Posterior cingulate gyrus (tissue), 11 donors: ENCODE results near the gene HNRNPA0.
A peak's percentile ranks its signal among the peaks of the same experiment; 100 is the strongest.

Experiments
- DNase-seq, 10 donors: peaks; one replicate each; pipeline versions ENCODE4 v3.0.0 to v3.0.0-alpha.2; 2020 to 2021; ENCODE audit warnings: mixed read lengths in 3 of 10
- intact Hi-C: fragments of 100-400 bp; cut with DNase I; formaldehyde crosslinking; loops from one replicate; pipeline ENCODE4 v1.15.1; 2023

Gene HNRNPA0

GRCh38 chr5:137731176-137731575, 23.0 kb downstream of the HNRNPA0 start:
- DNase-seq: no peak
- intact Hi-C loops: no loop called here

- no peak for DNase-seq
- intact Hi-C loops: no loop called here
Observed at GRCh38 chr5:137730336-137730735, 23.8 kb downstream of the HNRNPA0 start.

- intact Hi-C loops: no loop called here
- DNase-seq: no peak
Observed at GRCh38 chr5:137728048-137728447, 26.1 kb downstream of the HNRNPA0 start.

GRCh38 chr5:137727623-137728022, 26.5 kb downstream of the HNRNPA0 start:
- no peak for DNase-seq
- intact Hi-C loops: no loop called here

GRCh38 chr5:137724251-137724650, 29.9 kb downstream of the HNRNPA0 start:
- intact Hi-C loops: no loop called here
- DNase-seq: no peak

- DNase-seq: no peak
- intact Hi-C loops: no loop called here
Observed at GRCh38 chr5:137718611-137719010, 35.6 kb downstream of the HNRNPA0 start.

- no peak for DNase-seq
- intact Hi-C loops: no loop called here
Observed at GRCh38 chr5:137716337-137716736, 37.8 kb downstream of the HNRNPA0 start.

GRCh38 chr5:137715456-137715855, 38.7 kb downstream of the HNRNPA0 start:
- DNase-seq: no peak
- intact Hi-C loops: no loop called here

GRCh38 chr5:137714946-137715345, 39.2 kb downstream of the HNRNPA0 start:
- intact Hi-C loops: no loop called here
- DNase-seq: no peak

GRCh38 chr5:137714494-137714893, 39.7 kb downstream of the HNRNPA0 start:
- DNase-seq: no peak
- intact Hi-C loops: no loop called here

- DNase-seq: no peak
- intact Hi-C loops: no loop called here
Observed at GRCh38 chr5:137712139-137712667, 42.0 kb downstream of the HNRNPA0 start.

GRCh38 chr5:137710086-137710485, 44.1 kb downstream of the HNRNPA0 start:
- DNase-seq: no peak
- intact Hi-C loops: no loop called here

- DNase-seq: no peak
- intact Hi-C loops: no loop called here
Observed at GRCh38 chr5:137708796-137709559, 45.2 kb downstream of the HNRNPA0 start.

- intact Hi-C loops: no loop called here
- no peak for DNase-seq
Observed at GRCh38 chr5:137708062-137708461, 46.1 kb downstream of the HNRNPA0 start.

GRCh38 chr5:137706841-137707240, 47.3 kb downstream of the HNRNPA0 start:
- DNase-seq: no peak
- intact Hi-C loops: no loop called here

GRCh38 chr5:137705106-137705505, 49.1 kb downstream of the HNRNPA0 start:
- no peak for DNase-seq
- intact Hi-C loops: no loop called here

GRCh38 chr5:137703565-137703964, 50.6 kb downstream of the HNRNPA0 start:
- DNase-seq: no peak
- intact Hi-C loops: no loop called here

- no peak for DNase-seq
- intact Hi-C loops: no loop called here
Observed at GRCh38 chr5:137700282-137700680, 53.9 kb downstream of the HNRNPA0 start.

GRCh38 chr5:137699336-137700281, 54.6 kb downstream of the HNRNPA0 start:
- DNase-seq: peak in 7 of 10 donors; percentile 25 to 89 (median 35)

GRCh38 chr5:137696481-137696880, 57.7 kb downstream of the HNRNPA0 start:
- no peak for DNase-seq
- intact Hi-C loops: no loop called here

More at GRCh38 chr5:137699336-137700281, 54.6 kb downstream of the HNRNPA0 start:
- intact Hi-C loops: no loop called here
